ENCODE measurements around the gene SORL1.

The SORL1 gene

DNA sequence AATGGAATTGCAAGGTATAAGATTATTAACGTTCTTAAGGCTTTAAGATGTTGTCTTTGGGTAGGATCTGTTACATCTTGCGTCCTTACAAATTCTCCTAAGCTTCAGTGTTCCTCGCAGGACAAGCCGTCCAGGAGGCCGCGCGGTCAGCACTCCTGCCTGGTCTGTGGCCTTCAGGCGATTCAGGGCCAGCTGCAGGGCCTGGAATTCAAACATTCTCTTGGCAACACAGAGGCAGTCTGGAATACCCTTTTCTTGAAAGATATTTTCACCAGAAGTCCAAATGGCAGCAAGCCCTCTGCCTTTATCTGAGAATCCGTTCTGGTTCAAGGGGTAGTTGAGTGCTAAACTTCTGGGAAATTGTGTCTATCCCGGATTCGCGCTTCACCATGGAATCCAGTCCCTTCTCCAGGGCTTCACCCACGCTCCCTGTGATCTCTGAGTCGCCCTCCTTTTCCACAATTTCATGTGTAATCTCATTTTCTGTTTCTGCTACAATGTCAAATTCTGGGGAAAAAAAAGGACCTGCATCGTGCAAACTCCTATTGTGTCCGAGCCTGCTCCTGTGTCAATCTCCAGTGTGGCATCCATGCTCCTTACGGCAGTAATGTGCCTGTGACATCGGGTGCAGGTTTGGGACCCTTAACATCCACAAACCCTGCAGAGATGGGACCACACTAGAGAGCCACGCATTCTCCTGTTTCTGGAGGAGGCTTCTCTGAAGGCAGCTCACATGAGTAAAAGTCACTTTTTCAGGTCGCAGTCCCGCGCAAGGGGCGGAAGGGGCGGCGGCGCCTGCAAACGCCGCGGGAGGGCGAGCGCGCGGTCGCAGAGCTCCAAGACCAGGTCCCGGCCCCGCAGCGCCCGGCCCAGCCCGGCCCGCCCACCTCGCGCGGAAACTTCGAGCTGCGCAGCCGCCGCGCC is 25.4 kb upstream of the SORL1 start:
- DNase-seq (ENCODE audit: insufficient read length, low spot score) (no peak), FAIRE-seq (peak; percentile 75)

DNA sequence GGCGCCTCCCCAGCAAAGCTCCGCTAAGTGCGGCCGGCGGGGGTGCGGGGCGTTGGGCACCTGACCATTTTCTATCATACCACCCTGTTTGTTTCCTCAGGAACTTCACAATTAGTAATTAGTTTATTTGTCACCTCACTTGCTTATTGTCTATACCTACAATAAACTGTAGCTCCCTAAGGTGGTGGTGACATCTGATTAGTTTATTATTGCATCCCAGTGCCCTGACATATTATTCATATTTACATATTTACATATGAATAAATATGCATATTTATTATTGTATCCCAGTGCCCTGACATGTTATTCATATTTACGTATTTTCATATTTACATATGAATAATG is 24.7 kb upstream of the SORL1 start:
- FAIRE-seq (peak; percentile 11), DNase-seq (ENCODE audit: insufficient read length, low spot score) (no peak)

DNA sequence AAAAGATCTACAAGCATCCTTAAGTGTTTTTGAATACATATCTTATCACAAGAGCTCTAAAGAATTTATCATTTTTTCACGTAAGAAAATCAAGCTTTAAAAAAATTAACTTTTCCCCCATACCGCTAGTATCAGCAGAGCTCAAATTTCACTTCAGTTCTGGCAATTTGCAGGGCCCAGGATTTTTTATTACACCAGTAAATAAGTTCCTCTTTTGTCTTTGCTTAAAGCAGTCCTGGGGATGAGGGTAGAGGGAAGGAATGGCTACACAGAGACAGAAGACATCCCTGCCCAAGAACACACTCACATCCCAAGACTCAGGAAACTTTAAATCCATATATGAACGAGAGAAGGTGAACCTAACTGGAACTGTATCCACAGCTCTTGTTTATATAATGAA is 22.6 kb upstream of the SORL1 start:
- FAIRE-seq, result peak; percentile 64
- no peak for DNase-seq (ENCODE audit: insufficient read length, low spot score)

DNA sequence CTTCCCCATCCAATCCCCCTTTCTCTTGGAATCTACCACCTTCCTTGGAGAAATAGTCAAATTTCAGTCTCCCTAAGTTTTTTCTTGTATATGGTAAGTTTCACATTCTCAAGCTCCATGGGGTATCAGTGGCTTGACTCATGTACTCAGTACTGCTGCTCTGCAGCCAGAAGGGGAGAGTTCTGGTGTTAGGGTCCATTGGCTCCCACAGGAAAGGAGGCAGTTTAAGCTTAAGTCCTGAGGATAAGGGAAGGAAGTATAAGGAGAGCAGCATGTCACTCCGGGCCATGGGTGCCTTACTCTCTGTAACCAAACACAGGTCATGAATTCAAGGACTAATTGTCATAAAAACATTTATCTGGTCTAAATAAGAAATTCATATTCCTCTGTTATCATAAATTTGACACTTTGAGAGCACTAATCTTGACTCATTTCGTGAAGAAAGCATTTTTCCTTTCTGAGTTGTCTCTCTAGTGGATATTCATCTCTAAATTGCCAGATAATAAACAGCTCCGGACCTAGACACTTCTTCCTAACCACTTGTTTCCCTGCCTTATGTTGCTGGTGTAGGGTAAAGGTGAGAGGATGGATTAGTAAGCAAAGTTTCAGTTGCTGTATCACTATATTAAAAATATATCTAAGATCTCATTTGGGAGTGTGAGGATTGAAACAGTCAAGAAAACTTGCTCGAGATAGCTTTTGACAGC is 20.1 kb upstream of the SORL1 start:
- DNase-seq (ENCODE audit: insufficient read length, low spot score) (no peak), FAIRE-seq (peak; percentile 44)

DNA sequence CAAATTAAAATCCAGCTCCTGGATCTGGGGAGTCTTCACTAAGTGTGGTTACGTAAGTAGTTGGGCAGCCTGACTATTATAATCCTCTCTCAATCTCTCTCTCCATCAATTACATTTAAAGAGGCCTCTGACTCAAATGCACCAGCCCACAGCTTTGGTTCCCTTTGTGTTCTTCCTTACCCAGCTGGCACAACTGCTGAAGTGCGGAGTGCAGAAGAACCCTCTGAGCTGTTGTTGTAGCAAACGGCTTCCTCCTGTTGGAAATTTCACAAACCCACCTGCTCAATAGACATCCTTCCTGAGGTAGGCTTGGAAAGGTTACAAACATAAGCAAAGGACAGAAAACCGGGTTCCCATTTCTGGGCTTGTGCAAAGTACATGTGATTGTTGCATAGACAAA is 17.0 kb upstream of the SORL1 start:
- DNase-seq (ENCODE audit: insufficient read length, low spot score), result no peak
- FAIRE-seq, result no peak

DNA sequence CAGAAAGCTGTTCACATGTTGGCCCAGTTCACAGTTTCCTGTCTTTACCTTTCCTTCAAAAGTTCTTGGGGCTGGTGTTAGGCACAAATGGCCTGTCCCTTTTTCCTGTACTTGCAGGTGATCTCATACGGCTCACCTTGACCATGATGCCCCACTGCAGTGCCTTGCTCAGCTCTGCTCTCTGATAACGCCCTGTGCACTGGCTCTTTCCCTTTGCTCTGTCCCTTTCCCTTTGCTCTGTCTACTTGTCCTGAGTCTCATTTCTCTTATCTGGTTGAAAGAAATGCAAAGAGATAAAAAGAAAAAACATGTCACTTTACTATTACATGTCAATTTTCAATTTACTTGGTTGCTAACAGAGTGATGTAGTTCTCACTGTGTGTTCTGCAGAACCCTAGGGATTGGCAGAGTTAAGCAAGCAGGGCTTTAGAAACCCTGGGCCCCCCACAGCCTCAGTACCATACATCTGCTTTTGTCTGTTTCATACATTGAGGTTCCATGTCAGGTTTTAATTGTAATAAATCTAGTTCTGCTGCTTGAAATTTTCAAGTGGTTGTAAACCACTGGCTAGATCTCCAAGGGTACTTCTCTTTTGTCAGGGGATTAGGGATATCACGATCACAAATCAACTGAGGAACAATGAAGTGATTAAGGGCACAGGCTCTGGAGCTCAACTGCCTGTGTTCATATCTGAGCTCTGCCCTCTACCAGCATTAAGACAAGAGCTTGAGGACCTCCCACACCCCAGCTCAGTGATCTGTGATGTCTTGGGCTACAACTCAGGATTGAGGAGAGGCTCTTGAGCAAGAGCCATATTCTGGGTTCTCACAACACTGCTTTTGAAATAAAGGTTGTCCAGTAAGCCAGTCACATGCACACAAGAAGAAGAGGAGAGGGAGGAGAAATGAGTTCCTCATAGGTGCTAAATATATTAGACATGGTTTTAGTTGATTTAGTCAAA is 16.3 kb upstream of the SORL1 start:
- no peak for DNase-seq (ENCODE audit: insufficient read length, low spot score)
- peak; percentile 26 for FAIRE-seq

DNA sequence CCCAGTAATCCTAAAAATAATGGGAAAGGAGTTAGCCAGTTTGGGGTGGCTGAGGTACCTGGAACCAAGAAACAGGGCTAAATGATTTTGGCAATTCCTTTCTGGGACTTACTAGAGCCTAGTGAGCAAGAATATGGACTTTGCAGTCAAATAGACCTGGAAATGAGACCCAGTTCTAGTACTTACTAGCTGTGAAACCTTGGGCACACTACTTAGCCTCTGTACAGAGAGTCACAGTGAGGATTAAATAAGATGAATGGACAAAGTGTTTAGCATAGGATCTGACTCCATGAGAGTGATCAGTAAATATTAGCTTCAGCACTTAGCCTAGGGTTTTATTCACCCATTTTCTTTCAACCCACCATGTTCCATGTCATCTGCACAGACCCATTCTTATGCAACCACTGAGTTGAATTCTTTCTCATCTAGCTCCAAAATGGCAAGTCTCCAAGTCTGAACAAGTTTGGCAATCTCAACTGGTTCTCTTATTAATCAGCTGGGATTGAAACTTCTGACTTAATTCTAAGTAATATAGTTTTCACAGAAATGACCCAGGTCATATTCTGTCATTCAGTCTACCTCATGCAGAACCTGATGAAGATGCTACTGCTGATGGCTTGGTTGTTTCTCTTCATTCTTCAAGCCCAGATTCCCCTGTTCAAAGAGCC is 15.0 kb upstream of the SORL1 start:
- FAIRE-seq, result peak; percentile 55

DNA sequence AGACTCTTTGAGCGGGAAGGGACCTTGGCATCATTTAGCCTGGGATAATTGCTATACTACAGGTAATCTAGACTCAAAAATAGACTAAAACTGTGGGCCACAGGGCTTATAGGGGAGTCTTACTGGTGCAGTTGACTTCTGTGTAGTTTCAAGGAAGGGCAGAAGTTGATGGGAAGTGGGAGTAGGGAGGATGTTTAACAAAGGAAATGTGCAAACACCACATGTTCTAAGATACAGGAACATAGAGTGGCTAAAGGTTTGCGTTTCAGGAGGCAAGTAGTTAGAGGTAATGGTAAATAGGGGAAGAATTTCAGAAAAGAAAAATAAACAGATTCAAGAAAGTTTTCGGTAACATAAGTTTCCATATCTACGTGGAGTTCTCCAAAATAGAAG is 14.4 kb upstream of the SORL1 start:
- no peak for FAIRE-seq

More for the DNA sequence above, 15.0 kb upstream of the SORL1 start:
- no peak for DNase-seq (ENCODE audit: insufficient read length, low spot score)

DNA sequence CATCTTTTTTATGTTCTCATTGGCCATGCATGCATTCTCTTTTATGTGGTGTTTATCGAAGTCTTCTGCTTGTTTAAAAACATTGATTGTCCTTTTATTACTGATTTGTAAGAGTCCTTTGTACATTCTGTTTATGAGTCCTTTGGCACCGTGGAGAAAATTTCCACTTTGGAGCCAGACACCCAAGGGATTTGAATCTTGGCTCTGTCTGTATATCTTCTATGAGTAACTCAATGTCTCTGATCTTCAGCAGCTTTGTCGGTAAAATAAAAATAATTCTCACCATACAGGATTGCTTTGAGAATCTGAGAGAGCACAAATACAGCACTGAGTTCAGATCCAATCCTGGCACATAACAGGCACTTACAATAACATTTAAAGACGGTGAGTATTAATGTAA is 12.8 kb upstream of the SORL1 start:
- DNase-seq (ENCODE audit: insufficient read length, low spot score), result no peak

More for the DNA sequence above, 14.4 kb upstream of the SORL1 start:
- no peak for DNase-seq (ENCODE audit: insufficient read length, low spot score)

DNA sequence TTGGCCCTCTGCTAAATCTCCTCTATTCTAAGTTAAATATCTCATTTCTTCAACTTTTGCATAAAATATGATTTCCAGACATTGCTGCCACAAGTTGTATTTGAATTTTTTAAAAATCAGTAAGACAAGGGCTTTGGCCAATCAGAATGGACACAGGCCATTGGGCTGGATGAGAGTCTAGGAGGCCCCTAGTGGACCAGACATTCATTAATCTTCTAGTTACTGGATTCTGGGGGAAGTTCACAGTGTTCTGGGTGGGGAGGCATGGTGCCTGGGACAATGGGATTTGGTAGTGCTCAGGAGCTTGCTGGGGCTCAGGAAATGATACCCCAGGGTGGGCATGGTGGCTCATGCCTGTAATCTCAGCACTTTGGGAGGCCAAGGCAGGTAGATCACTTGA is 12.4 kb upstream of the SORL1 start:
- FAIRE-seq (no peak), DNase-seq (ENCODE audit: insufficient read length, low spot score) (no peak)

More for the DNA sequence above, 12.8 kb upstream of the SORL1 start:
- FAIRE-seq, result no peak

DNA sequence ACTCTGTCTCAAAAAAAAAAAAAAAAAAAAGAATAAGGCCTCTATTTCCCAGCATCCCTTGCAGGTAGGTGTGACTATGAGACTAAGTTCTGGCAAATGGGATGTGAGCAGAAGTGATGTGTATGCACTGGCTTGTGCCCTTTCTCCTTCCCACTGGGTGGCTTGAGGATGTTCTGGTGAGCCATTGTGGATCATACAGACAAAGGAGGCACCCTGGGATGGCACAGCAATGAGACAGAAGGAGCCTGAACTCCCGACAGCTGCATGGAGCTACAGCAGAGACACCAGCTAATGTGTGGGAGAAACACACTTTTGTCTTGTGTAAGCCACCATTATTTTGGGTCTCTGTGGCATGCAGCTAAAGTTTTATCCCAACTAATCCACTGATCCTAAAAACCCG is 10.6 kb upstream of the SORL1 start:
- DNase-seq (ENCODE audit: insufficient read length, low spot score) (no peak), FAIRE-seq (no peak)

DNA sequence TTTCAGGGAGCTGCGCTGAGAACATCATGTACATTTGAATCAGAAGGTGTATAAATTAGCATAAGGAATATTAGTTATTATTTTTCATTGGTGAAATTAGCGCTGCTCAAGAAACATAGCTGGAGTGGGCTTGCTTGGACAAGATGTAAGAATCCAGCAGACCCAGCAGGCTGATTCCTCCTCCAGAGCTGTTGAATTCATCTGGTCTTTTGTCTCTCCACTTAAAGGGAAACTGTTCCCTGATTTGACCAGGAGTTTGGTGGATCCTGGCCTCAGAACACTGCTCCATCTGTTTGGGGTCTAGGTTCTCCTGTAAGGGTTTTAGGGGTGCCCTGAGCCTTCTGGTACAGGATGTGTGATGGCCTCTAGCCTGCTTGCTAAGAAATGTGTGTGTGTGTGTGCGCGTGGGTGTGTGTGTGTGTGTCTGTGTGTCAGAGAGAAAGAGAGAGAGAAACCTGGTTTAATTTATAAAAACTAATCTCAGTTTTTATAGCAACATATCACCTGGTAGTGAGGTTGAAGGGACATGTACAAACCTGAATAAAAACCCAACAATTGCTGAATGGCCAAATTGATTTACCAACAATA is 8.3 kb upstream of the SORL1 start:
- peak; percentile 90 for FAIRE-seq
- no peak for DNase-seq (ENCODE audit: insufficient read length, low spot score)

DNA sequence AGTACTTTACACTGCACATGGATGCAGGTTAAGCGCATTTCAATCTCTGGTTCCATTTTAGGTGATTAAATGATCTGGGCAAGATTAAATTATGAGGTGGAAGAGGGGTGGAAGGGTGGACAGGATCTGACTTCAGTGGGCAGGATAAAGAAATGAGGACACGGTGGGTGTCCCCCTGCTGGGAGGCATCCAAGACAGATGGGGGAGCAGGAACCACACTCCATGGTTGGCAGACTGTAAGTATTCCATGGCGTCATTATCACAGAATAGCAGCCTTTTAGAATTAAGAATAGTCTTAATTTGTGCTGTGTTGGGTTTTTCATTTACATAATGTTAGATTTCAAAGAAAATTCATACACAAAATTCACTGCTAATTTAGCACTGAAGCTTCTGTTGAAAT is 7.6 kb upstream of the SORL1 start:
- FAIRE-seq, result no peak
- DNase-seq (ENCODE audit: insufficient read length, low spot score), result no peak

DNA sequence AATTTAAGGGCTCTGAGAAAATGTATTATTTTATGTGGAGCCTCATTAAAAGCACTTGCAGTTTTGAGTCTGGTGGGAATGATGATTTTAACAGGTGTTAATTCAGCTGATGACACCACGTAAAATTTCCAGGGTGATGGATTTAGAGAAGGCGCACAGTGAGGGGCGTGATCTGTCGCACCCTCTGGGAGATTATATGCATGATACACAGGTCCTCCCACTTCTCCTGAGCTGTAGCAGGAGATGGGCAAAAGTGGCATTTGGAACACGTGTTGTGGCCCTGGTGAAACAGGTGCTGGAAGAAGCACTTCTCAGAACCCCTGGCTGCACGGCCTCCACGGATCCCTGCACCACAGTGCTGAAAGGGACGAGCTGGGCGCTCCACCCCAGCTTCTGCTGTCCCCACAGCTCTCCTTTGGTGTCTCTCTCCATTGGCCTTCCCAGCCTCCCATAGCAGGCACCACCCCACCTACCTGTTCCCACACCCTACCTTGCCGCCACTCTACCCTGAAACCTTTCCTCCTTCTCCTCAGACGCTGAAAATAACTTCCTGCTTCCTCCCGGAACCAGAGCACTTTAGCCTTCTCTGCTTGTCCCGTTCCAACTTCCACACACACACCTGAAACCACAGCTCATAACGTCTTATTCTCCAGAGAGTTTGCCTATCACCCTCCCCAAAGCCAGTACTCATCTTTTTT is 6.9 kb upstream of the SORL1 start:
- FAIRE-seq, result no peak
- no peak for DNase-seq (ENCODE audit: insufficient read length, low spot score)

DNA sequence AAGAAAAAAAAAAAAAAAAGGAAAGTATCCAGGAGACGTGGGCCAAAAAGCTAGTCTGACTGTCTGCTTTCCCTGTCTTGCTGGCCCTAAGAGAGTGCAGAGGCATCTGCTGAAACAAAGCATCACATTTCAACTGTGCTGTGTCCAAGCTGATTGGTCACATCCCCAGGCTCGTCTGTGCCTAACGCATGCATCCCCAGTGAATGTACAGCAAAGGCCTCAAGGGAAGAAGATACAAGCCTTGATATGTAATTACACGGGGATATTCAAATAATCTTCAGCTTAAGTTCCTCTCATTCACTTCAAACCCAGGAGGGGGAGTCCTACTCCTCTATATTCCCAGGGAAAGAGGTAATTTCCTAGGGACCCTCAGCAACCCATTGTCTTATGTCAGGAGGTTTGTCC is 5.4 kb upstream of the SORL1 start:
- DNase-seq (ENCODE audit: insufficient read length, low spot score), result no peak
- FAIRE-seq, result peak; percentile 86

DNA sequence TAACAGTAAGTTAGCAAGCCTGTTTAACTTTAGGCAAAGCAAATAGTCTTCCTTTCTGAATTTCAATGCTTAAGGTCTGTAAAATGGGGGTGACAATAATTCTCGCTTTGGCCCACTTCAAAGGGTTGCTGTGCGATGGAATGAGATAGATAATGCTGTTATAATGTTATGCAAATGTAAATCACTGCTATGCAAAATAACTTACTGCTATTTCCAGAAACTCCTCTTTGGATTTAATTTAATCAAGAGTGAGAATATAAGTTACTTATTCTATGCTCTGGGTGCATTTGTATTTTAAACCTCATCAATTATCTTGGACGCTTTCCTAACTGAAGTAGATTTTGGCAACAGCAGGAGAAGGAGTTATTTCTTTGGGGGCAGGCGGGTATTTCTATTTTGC is 4.1 kb upstream of the SORL1 start:
- no peak for FAIRE-seq
- DNase-seq (ENCODE audit: insufficient read length, low spot score), result no peak

DNA sequence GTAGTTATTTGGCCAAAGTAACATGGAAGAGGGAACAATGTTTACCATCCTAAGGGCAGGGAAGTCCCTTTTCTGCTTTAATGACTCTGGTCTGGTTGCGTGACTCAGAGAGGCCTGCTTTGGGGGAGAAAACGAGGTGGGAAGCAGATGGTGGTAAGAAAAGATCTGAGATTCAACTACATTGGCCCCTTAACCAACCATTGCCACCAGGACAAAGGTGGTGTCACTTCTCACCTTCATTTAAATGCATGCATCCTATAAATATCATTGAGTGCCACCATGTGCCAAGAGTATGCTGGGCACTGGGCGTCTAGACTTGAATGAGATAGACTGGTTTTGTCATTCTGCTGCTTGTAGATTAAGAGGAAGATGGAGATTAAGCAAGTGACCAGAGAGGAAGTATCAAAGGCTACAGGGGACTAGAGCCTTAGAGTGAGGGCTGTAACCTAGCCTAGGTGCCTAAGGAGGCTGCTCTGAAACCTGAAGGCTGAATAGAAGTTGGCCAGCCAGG is 3.6 kb upstream of the SORL1 start:
- FAIRE-seq (peak; percentile 99), DNase-seq (ENCODE audit: insufficient read length, low spot score) (no peak)

DNA sequence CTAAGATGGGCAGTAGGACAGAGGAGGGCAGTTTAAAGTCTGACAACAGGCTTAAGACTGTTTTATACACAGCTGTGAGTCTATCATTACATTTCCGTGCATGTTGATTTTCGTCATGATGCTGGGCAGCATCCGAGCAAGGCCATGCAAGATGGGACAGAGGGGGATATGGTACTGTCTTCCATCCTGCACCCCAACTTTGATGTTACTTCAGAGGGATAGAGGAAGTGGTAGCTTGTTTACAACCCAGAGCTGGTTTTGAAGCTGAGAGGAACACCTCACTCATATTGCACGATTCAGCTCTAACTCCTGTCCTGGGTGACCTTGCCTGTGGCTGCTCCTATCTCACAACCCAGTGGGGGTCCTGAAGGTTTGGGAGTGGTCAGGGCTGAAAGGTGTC is 3.0 kb upstream of the SORL1 start:
- DNase-seq (ENCODE audit: insufficient read length, low spot score) (no peak), FAIRE-seq (no peak)

DNA sequence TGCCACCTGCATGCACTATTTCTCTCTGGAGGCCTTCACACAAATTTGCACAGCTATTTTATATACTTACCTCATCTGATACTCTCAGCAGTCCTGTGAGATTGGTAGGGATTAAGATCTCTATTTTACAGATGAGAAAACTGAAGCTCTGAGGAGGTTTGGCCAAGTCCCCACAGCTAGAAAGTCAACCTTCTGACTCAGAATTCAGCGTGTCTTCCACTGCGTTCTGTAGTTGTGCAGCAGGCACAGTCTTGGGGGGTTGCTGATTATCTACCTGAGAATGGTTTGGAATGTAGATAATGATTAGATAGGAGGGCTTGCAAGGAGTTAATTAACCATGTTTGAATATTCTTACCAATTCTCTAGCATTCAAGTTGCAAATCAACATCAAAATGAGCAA is 2.5 kb upstream of the SORL1 start:
- DNase-seq (ENCODE audit: insufficient read length, low spot score), result no peak
- no peak for FAIRE-seq

Measured in GM19239 (cell line).